Measurements from ENCODE around the gene PRR19.

PRR19 gene

GRCh38 chr19:42284591-42285341 is 17.2 kb upstream of the PRR19 start:
- Histone ChIP-seq H3K27me3 (ENCODE audit: control insufficient read depth, low read length) (no peaks in the 10 kb centered on the region), H3K4me1 (ENCODE audit: control insufficient read depth, low read length) (peaks cover 46% of the 10 kb centered on the region), H3K27ac (ENCODE audit: low read depth, low read length) (peak overlapping the region; percentile 61), H3F3A (ENCODE audit: control insufficient read depth, insufficient read depth) (peaks cover 12% of the 10 kb centered on the region), H3K9me2 (replicated peaks; ENCODE audit: control insufficient read depth, low read length) (no peaks in the 10 kb centered on the region), H4K20me1 (ENCODE audit: control insufficient read depth, insufficient read depth, low read depth, low read length) (0 out of 2 replicates have a peak, but pooled peaks cover 3% of the 10 kb centered on the region), H3K36me3 (ENCODE audit: control insufficient read depth, low read length) (peaks cover 40% of the 10 kb centered on the region), H3K4me2 (ENCODE audit: low read length) (peak overlapping the region; percentile 87), H3K9me3 (ENCODE audit: control insufficient read depth, insufficient read depth, low read length) (no peaks in the 10 kb centered on the region), H3K79me2 (ENCODE audit: control insufficient read depth, low read length) (peaks cover 38% of the 10 kb centered on the region), H3K4me3 (ENCODE audit: low read length) (peak overlapping the region; percentile 75)
- TF ChIP-seq CTCF (IDR thresholded peaks at IDR 0.05; ENCODE audit: low read depth, low read length, poor library complexity, severe bottlenecking): no peak
- TF ChIP-seq EZH2phosphoT487 (IDR thresholded peaks at IDR 0.05; ENCODE audit: borderline replicate concordance, low read length): no peak

- Histone ChIP-seq H3K4me1 (ENCODE audit: control insufficient read depth, low read length) (peaks cover 46% of the 10 kb centered on the region), H3K9me2 (replicated peaks; ENCODE audit: control insufficient read depth, low read length) (no peaks in the 10 kb centered on the region), H3K4me2 (ENCODE audit: low read length) (peak overlapping the region; percentile 87), H3K9me3 (ENCODE audit: control insufficient read depth, insufficient read depth, low read length) (no peaks in the 10 kb centered on the region), H4K20me1 (ENCODE audit: control insufficient read depth, insufficient read depth, low read depth, low read length) (0 out of 2 replicates have a peak, but pooled peaks cover 3% of the 10 kb centered on the region), H3K36me3 (ENCODE audit: control insufficient read depth, low read length) (peaks cover 48% of the 10 kb centered on the region), H3K4me3 (ENCODE audit: low read length) (peak overlapping the region; percentile 75), H3K79me2 (ENCODE audit: control insufficient read depth, low read length) (peaks cover 38% of the 10 kb centered on the region), H3K27me3 (ENCODE audit: control insufficient read depth, low read length) (no peaks in the 10 kb centered on the region), H3F3A (ENCODE audit: control insufficient read depth, insufficient read depth) (peaks cover 12% of the 10 kb centered on the region), H3K27ac (ENCODE audit: low read depth, low read length) (peak overlapping the region; percentile 61)
- no peak for TF ChIP-seq EZH2phosphoT487 (IDR thresholded peaks at IDR 0.05; ENCODE audit: borderline replicate concordance, low read length)
- no peak for TF ChIP-seq CTCF (IDR thresholded peaks at IDR 0.05; ENCODE audit: low read depth, low read length, poor library complexity, severe bottlenecking)
These were observed 16.4 kb upstream of the PRR19 start for GRCh38 chr19:42285541-42285941.

- H3F3A ChIP-seq (ENCODE audit: control insufficient read depth, insufficient read depth): peaks cover 12% of the 10 kb centered on the region
- H3K9me3 ChIP-seq (ENCODE audit: control insufficient read depth, insufficient read depth, low read length): no peaks in the 10 kb centered on the region
- peaks cover 52% of the 10 kb centered on the region for H3K36me3 ChIP-seq (ENCODE audit: control insufficient read depth, low read length)
- H3K4me3 ChIP-seq (ENCODE audit: low read length): peak overlapping the region; percentile 75
- peak overlapping the region; percentile 87 for H3K4me2 ChIP-seq (ENCODE audit: low read length)
- H3K27me3 ChIP-seq (ENCODE audit: control insufficient read depth, low read length): no peaks in the 10 kb centered on the region
- peak overlapping the region; percentile 61 for H3K27ac ChIP-seq (ENCODE audit: low read depth, low read length)
- H3K79me2 ChIP-seq (ENCODE audit: control insufficient read depth, low read length): peaks cover 38% of the 10 kb centered on the region
- 0 out of 2 replicates have a peak, but pooled peaks cover 3% of the 10 kb centered on the region for H4K20me1 ChIP-seq (ENCODE audit: control insufficient read depth, insufficient read depth, low read depth, low read length)
- no peaks in the 10 kb centered on the region for H3K9me2 ChIP-seq (replicated peaks; ENCODE audit: control insufficient read depth, low read length)
- no peak for TF ChIP-seq EZH2phosphoT487 (IDR thresholded peaks at IDR 0.05; ENCODE audit: borderline replicate concordance, low read length)
- TF ChIP-seq CTCF (IDR thresholded peaks at IDR 0.05; ENCODE audit: low read depth, low read length, poor library complexity, severe bottlenecking): peak; percentile 16
- peaks cover 46% of the 10 kb centered on the region for H3K4me1 ChIP-seq (ENCODE audit: control insufficient read depth, low read length)
These were observed 16.0 kb upstream of the PRR19 start for GRCh38 chr19:42285988-42286348.

Measured in DOHH2 (cell line).